Measurements from ENCODE around the gene APOA4. TPM values are rescaled to one million over a fixed set of nuclear protein-coding genes. Genes with fewer than 3 reads are reported as not detected.

The APOA4 gene
- total RNA-seq, 1 experiment from 2014 or later, result not detected

GRCh38 chr11:116831790-116832349, 8.8 kb upstream of the APOA4 start:
- Histone ChIP-seq H3K9me3 (replicated peaks) (no peaks in the 10 kb centered on the region), H3K4me3 (no peak overlapping the region), H3K36me3 (no peaks in the 10 kb centered on the region), H3K4me1 (replicated peaks) (peaks cover 12% of the 10 kb centered on the region), H3K27me3 (replicated peaks) (no peaks in the 10 kb centered on the region), H3K27ac (no peak overlapping the region)
- DNase-seq (ENCODE audit: low read depth in 1 of 2, low spot score in 2 of 2), result no peak

GRCh38 chr11:116830184-116830912, 7.2 kb upstream of the APOA4 start:
- H3K4me3 ChIP-seq, result no peak overlapping the region
- peaks cover 3% of the 10 kb centered on the region for H3K4me1 ChIP-seq (replicated peaks)
- H3K36me3 ChIP-seq, result no peaks in the 10 kb centered on the region
- no peak overlapping the region for H3K27ac ChIP-seq
- H3K27me3 ChIP-seq (replicated peaks), result no peaks in the 10 kb centered on the region
- DNase-seq (ENCODE audit: low read depth in 1 of 2, low spot score in 2 of 2), result no peak
- H3K9me3 ChIP-seq (replicated peaks), result no peaks in the 10 kb centered on the region

- Histone ChIP-seq H3K27ac (no peak within 1 kb of the TSS), H3K4me3 (no peak within 1 kb of the TSS)
- no peak for DNase-seq (ENCODE audit: low read depth in 1 of 2, low spot score in 2 of 2)
These were observed 6.5 kb upstream of the APOA4 start, which contains the start of gene APOC3 for GRCh38 chr11:116829525-116830183. TSS of gene APOC3 (plus strand) at chr11:116829907. CDS start at chr11:116830583, 676 bp downstream.

GRCh38 chr11:116828632-116829524, 5.8 kb upstream of the APOA4 start:
- Histone ChIP-seq H3K27ac (no peak overlapping the region), H3K4me3 (no peak overlapping the region), H3K27me3 (replicated peaks) (no peaks in the 10 kb centered on the region), H3K36me3 (no peaks in the 10 kb centered on the region), H3K9me3 (replicated peaks) (no peaks in the 10 kb centered on the region), H3K4me1 (replicated peaks) (no peaks in the 10 kb centered on the region)
- DNase-seq (ENCODE audit: low read depth in 1 of 2, low spot score in 2 of 2), result no peak

More at GRCh38 chr11:116829525-116830183, 6.5 kb upstream of the APOA4 start, which contains the start of gene APOC3:
- H3K4me1 ChIP-seq (replicated peaks), result no peaks in the 10 kb centered on the region
- H3K36me3 ChIP-seq, result no peaks in the 10 kb centered on the region
- no peaks in the 10 kb centered on the region for H3K9me3 ChIP-seq (replicated peaks)
- H3K27me3 ChIP-seq (replicated peaks), result no peaks in the 10 kb centered on the region

GRCh38 chr11:116827461-116827860, 4.4 kb upstream of the APOA4 start:
- Histone ChIP-seq H3K27me3 (replicated peaks) (no peaks in the 10 kb centered on the region), H3K9me3 (replicated peaks) (no peaks in the 10 kb centered on the region), H3K4me3 (no peak overlapping the region), H3K36me3 (no peaks in the 10 kb centered on the region), H3K27ac (no peak overlapping the region), H3K4me1 (replicated peaks) (no peaks in the 10 kb centered on the region)
- DNase-seq (ENCODE audit: low read depth in 1 of 2, low spot score in 2 of 2), result no peak

GRCh38 chr11:116826751-116827431, 3.8 kb upstream of the APOA4 start:
- H3K36me3 ChIP-seq, result no peaks in the 10 kb centered on the region
- no peak for DNase-seq (ENCODE audit: low read depth in 1 of 2, low spot score in 2 of 2)

GRCh38 chr11:116825854-116826750, 3.0 kb upstream of the APOA4 start:
- Histone ChIP-seq H3K4me3 (no peak overlapping the region), H3K27ac (no peak overlapping the region), H3K9me3 (replicated peaks) (no peaks in the 10 kb centered on the region), H3K4me1 (replicated peaks) (no peaks in the 10 kb centered on the region), H3K27me3 (replicated peaks) (no peaks in the 10 kb centered on the region), H3K36me3 (no peaks in the 10 kb centered on the region)
- no peak for DNase-seq (ENCODE audit: low read depth in 1 of 2, low spot score in 2 of 2)

More at GRCh38 chr11:116826751-116827431, 3.8 kb upstream of the APOA4 start:
- Histone ChIP-seq H3K27ac (no peak overlapping the region), H3K4me3 (no peak overlapping the region), H3K27me3 (replicated peaks) (no peaks in the 10 kb centered on the region), H3K9me3 (replicated peaks) (no peaks in the 10 kb centered on the region), H3K4me1 (replicated peaks) (no peaks in the 10 kb centered on the region)

- H3K27ac ChIP-seq, result no peak overlapping the region
- no peaks in the 10 kb centered on the region for H3K4me1 ChIP-seq (replicated peaks)
- H3K4me3 ChIP-seq, result no peak overlapping the region
- H3K9me3 ChIP-seq (replicated peaks), result no peaks in the 10 kb centered on the region
- DNase-seq (ENCODE audit: low read depth in 1 of 2, low spot score in 2 of 2), result no peak
- no peaks in the 10 kb centered on the region for H3K27me3 ChIP-seq (replicated peaks)
- no peaks in the 10 kb centered on the region for H3K36me3 ChIP-seq
These were observed 2.3 kb upstream of the APOA4 start for GRCh38 chr11:116825434-116825833.

GRCh38 chr11:116822575-116822974, 529 bp downstream of the APOA4 start:
- Histone ChIP-seq H3K27ac (no peak overlapping the region), H3K4me3 (no peak overlapping the region), H3K9me3 (replicated peaks) (no peaks in the 10 kb centered on the region), H3K36me3 (no peaks in the 10 kb centered on the region), H3K4me1 (replicated peaks) (no peaks in the 10 kb centered on the region), H3K27me3 (replicated peaks) (no peaks in the 10 kb centered on the region)
- DNase-seq (ENCODE audit: low read depth in 1 of 2, low spot score in 2 of 2), result no peak

GRCh38 chr11:116821050-116821918, 1.8 kb downstream of the APOA4 start:
- Histone ChIP-seq H3K4me3 (no peak overlapping the region), H3K27me3 (replicated peaks) (no peaks in the 10 kb centered on the region), H3K4me1 (replicated peaks) (no peaks in the 10 kb centered on the region), H3K36me3 (no peaks in the 10 kb centered on the region), H3K27ac (no peak overlapping the region), H3K9me3 (replicated peaks) (no peaks in the 10 kb centered on the region)
- no peak for DNase-seq (ENCODE audit: low read depth in 1 of 2, low spot score in 2 of 2)

- no peak overlapping the region for H3K4me3 ChIP-seq
- H3K9me3 ChIP-seq (replicated peaks), result no peaks in the 10 kb centered on the region
- no peaks in the 10 kb centered on the region for H3K27me3 ChIP-seq (replicated peaks)
- H3K36me3 ChIP-seq, result no peaks in the 10 kb centered on the region
- no peaks in the 10 kb centered on the region for H3K4me1 ChIP-seq (replicated peaks)
- DNase-seq (ENCODE audit: low read depth in 1 of 2, low spot score in 2 of 2), result no peak
- H3K27ac ChIP-seq, result no peak overlapping the region
These were observed 4.1 kb downstream of the APOA4 start for GRCh38 chr11:116819049-116819448.

- Histone ChIP-seq H3K36me3 (no peaks in the 10 kb centered on the region), H3K27ac (no peak overlapping the region), H3K4me3 (no peak overlapping the region), H3K9me3 (replicated peaks) (no peaks in the 10 kb centered on the region), H3K27me3 (replicated peaks) (no peaks in the 10 kb centered on the region), H3K4me1 (replicated peaks) (no peaks in the 10 kb centered on the region)
- DNase-seq (ENCODE audit: low read depth in 1 of 2, low spot score in 2 of 2), result no peak
These were observed 8.6 kb downstream of the APOA4 start for GRCh38 chr11:116814502-116814901.
